ENCODE measurements around the gene STRN3.
"Not testable (repeated sequence)": the region's sequence is repeated elsewhere in the genome, so short reads cannot be mapped to it uniquely, and the experiment has no call there.

STRN3 gene

GRCh38 chr14:31036552-31036951 is 10.4 kb upstream of the STRN3 start:
- DNase-seq: no peak

GRCh38 chr14:31030469-31030868 is 4.3 kb upstream of the STRN3 start:
- DNase-seq: no peak

GRCh38 chr14:31029016-31029970 is 3.1 kb upstream of the STRN3 start:
- DNase-seq: no peak

- no peak for DNase-seq
Measured at GRCh38 chr14:31027847-31028246, 1.7 kb upstream of the STRN3 start.

GRCh38 chr14:31026450-31027235 is 464 bp upstream of the STRN3 start:
- peak; percentile 73 to 98 (median 96) for DNase-seq

GRCh38 chr14:31025367-31026076 is 657 bp downstream of the STRN3 start, which contains the start of gene AP4S1:
TSS of gene AP4S1 (plus strand) at chr14:31025649. CDS start at chr14:31066197, 40,548 bp downstream.
- peak in 54 of 58 donors; percentile 4 to 80 (median 52) for DNase-seq

GRCh38 chr14:31024577-31025366 is 1.4 kb downstream of the STRN3 start:
- no peak for DNase-seq

- no peak for DNase-seq
Measured at GRCh38 chr14:31024010-31024480, 2.1 kb downstream of the STRN3 start.

- DNase-seq: no peak
Measured at GRCh38 chr14:31022386-31022785, 3.8 kb downstream of the STRN3 start.

- DNase-seq: no peak
Measured at GRCh38 chr14:31021576-31021949, 4.6 kb downstream of the STRN3 start.

- no peak for DNase-seq
Measured at GRCh38 chr14:31020834-31021575, 5.2 kb downstream of the STRN3 start.

GRCh38 chr14:31018057-31018645 is 8.0 kb downstream of the STRN3 start:
- DNase-seq: no peak

- DNase-seq: no peak
Measured at GRCh38 chr14:31013841-31014240, 12.3 kb downstream of the STRN3 start.

- DNase-seq: no peak
Measured at GRCh38 chr14:31010935-31011334, 15.2 kb downstream of the STRN3 start.

- DNase-seq: no peak
Measured at GRCh38 chr14:31009836-31010574, 16.2 kb downstream of the STRN3 start.

- no peak for DNase-seq
Measured at GRCh38 chr14:31006703-31007102, 19.5 kb downstream of the STRN3 start.

GRCh38 chr14:31004007-31004406 is 22.2 kb downstream of the STRN3 start:
- not testable (repeated sequence) for DNase-seq

- no peak for DNase-seq
Measured at GRCh38 chr14:31003284-31003683, 22.9 kb downstream of the STRN3 start.

- DNase-seq: no peak
Measured at GRCh38 chr14:31001339-31001658, 24.9 kb downstream of the STRN3 start.
